GM12878 (cell line): Measurements from ENCODE around the gene CNNM2. TPM values are rescaled to one million over a fixed set of nuclear protein-coding genes. Genes with fewer than 3 reads are reported as not detected.

Experiments
- ATAC-seq: fragments of 200-7000 bp; cut with Tn5 transposase; 3 replicates; pipeline ENCODE4 v1.9.1; 2020; ENCODE audit warnings: mild to moderate bottlenecking, moderate library complexity
- BruUV-seq: library from RNA; stranded (reverse); fragments of 400-500 nt; replicated peaks from 2 replicates; lab custom pipeline; 2021; lab: Mats Ljungman, UMichigan
- CTCF ChIA-PET: fragments of 300-600 bp; sonication (Branson Sonifier 250); formaldehyde crosslinking; extraction: SDS; loops from one replicate; lab custom pipeline; 2021; ENCODE audit warnings: inconsistent platforms; lab: Yijun Ruan, JAX
- POLR2A ChIA-PET: fragments of 350-600 bp; formaldehyde crosslinking; extraction: SDS; loops from one replicate; lab custom pipeline; 2021; ENCODE audit warnings: inconsistent platforms; lab: Charles Lee
- RAD21 ChIA-PET: fragments of 300-600 bp; sonication (Branson Sonifier 250); formaldehyde crosslinking; loops from one replicate; lab custom pipeline; 2023; ENCODE audit warnings: antibody characterized with exemption; ENCODE audit not compliant: unreplicated experiment; lab: Charles Lee
- SMC1A ChIA-PET: fragments of 300-600 bp; sonication (Branson Sonifier 250); formaldehyde crosslinking; loops from one replicate; lab custom pipeline; 2023; ENCODE audit not compliant: unreplicated experiment, uncharacterized antibody; lab: Charles Lee
- DNase-seq: peaks from one replicate; pipeline ENCODE4 v3.0.0-alpha.2; 2011; ENCODE audit warnings: low read depth, low spot score
- FAIRE-seq: peaks from 3 replicates; lab custom pipeline; 2011; peaks lifted over from hg19 to GRCh38; lab: Jason Lieb, UNC
- H2AFZ ChIP-seq: 2 replicates; pipeline ENCODE4 v1.6.0; 2011; ENCODE audit warnings: low read depth, low read length, control low read depth; ENCODE audit not compliant: control insufficient read depth
- H3K27ac ChIP-seq: 2 replicates; pipeline ENCODE4 v1.5.1; 2011; ENCODE audit warnings: control low read depth; ENCODE audit not compliant: control insufficient read depth, insufficient read depth
- H3K27me3 ChIP-seq, 2 experiments: replicated peaks in 1 of 2; 2 replicates each; pipeline versions ENCODE4 v1.6.0 to v1.6.1; 2011; ENCODE audit warnings: low read length in 1 of 2; ENCODE audit not compliant: control insufficient read depth in 2 of 2, insufficient read depth in 2 of 2
- H3K36me3 ChIP-seq, 2 experiments: 2 replicates each; pipeline ENCODE4 v1.5.1; 2011; ENCODE audit warnings: low read length in 1 of 2; ENCODE audit not compliant: control insufficient read depth in 2 of 2, insufficient read depth in 2 of 2
- H3K4me1 ChIP-seq: 2 replicates; pipeline ENCODE4 v1.6.1; 2011; ENCODE audit warnings: mild to moderate bottlenecking, low read length, moderate library complexity, mixed read lengths; ENCODE audit not compliant: control insufficient read depth, insufficient read depth
- H3K4me2 ChIP-seq: 2 replicates; pipeline ENCODE4 v1.6.0; 2011; ENCODE audit warnings: control low read depth; ENCODE audit not compliant: control insufficient read depth, insufficient read depth
- H3K4me3 ChIP-seq: fragments of 200-600 bp; sonication (generic); 2 replicates; pipeline ENCODE4 v1.5.1; 2016
- H3K79me2 ChIP-seq: 2 replicates; pipeline ENCODE4 v1.6.0; 2011; ENCODE audit warnings: low read length; ENCODE audit not compliant: control insufficient read depth, insufficient read depth
- H3K9ac ChIP-seq: 2 replicates; pipeline ENCODE4 v1.8.0; 2011; ENCODE audit warnings: low read length, control low read depth, mixed read lengths; ENCODE audit not compliant: control insufficient read depth, insufficient read depth
- H3K9me3 ChIP-seq: replicated peaks from 3 replicates; pipeline ENCODE4 v1.5.1; 2011; ENCODE audit warnings: mild to moderate bottlenecking, low read length; ENCODE audit not compliant: control insufficient read depth, insufficient read depth
- H4K20me1 ChIP-seq: 2 replicates; pipeline ENCODE4 v1.6.0; 2011; ENCODE audit not compliant: control insufficient read depth, insufficient read depth
- WRNIP1 ChIP-seq: IDR thresholded peaks from 2 replicates; pipeline ENCODE4 v1.6.1; 2011; ENCODE audit warnings: low read depth, low read length, improper control_type of control experiment, borderline replicate concordance
- in situ Hi-C: fragments of 300-500 bp; cut with MboI; formaldehyde crosslinking; loops from 9 replicates; pipeline ENCODE4 v1.14.3; 2018; ENCODE audit warnings: mixed read lengths
- intact Hi-C: fragments of 100-400 bp; cut with micrococcal nuclease; formaldehyde crosslinking; loops from one replicate; pipeline ENCODE4 v1.14.2; 2022; ENCODE audit not compliant: unreplicated experiment
- polyA plus RNA-seq, 11 experiments: library from polyadenylated mRNA; depleted of rRNA in 4 of 11; unstranded in 6 of 11; stranded (reverse) in 5 of 11; fragments of >200 nt; fragmentation: Nextera tagmentation in 4 of 11; fragmentation: Illumina TruSeq in 1 of 11; extraction: Ambion mirVana in 4 of 11; extraction: Trizol in 1 of 11; gene quantifications; 1 replicate in 1 of 11; 2 replicates in 10 of 11; pipeline versions ENCODE4 v1.2.1 to v1.2.3, GENCODE V29; 2011 to 2016; ENCODE audit warnings: inconsistent platforms in 2 of 11, missing spikeins in 2 of 11, low read depth in 1 of 11
- total RNA-seq, 4 experiments: library from RNA; depleted of rRNA in 3 of 4; stranded (reverse); fragments of >200 nt in 3 of 4; fragmentation: Illumina TruSeq in 1 of 4; extraction: Trizol in 1 of 4; gene quantifications; 2 replicates each; pipeline versions ENCODE4 v1.2.1 to v1.2.3, GENCODE V29; 2013 to 2021
- TF ChIP-seq, protein P1 (sequence below): fragments of 450-650 bp; IDR thresholded peaks from 2 replicates; pipeline ENCODE4 v1.6.1; 2017; ENCODE audit warnings: mild to moderate bottlenecking, moderate library complexity

The CNNM2 gene
- total and polyA plus RNA-seq, 10 of the 15 experiments (the other 5 are each of a cell fraction or from before 2014, with no cell fraction given), result 0.18 to 7.3 (median 2.5) TPM

DNA sequence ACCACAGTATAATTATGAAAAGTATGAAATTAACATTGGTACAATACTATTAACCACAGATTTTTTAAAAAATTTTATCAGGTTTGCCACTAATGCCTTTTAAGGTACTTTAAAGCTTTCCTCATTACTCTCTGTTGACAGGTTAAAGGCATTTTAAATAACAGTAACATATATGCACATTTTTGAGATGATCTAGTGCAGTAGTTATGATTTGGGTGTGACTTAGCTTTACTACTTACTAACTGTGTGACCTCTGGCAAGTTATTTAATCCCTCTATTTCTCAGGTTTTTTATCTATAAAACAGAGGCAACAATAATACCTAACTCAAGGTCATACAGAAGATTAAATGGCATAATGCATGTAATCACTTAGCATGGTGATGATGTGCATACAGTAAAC, 180.1 kb downstream of the CNNM2 start:
- no peak overlapping the region for H3K4me3 ChIP-seq
- BruUV-seq, result no TSS peak
- SMC1A ChIA-PET, result interaction anchor here (0.7 to 2.0 kb wide), 7 partner anchors 8 to 202 kb away, joined by 3 to 8 read pairs (median 5); no protein-coding TSS in a partner anchor
- no peak overlapping the region for H3K27ac ChIP-seq
- H3K4me2 ChIP-seq, result no peak overlapping the region
- no peaks in the 10 kb centered on the region for H4K20me1 ChIP-seq
- peaks cover 7 to 32% of the 10 kb centered on the region in 2 experiments for H3K36me3 ChIP-seq
- H3K9me3 ChIP-seq, result no peaks in the 10 kb centered on the region
- H3K4me1 ChIP-seq, result no peaks in the 10 kb centered on the region
- DNase-seq (no peak), FAIRE-seq (no peak), ATAC-seq (no peak)
- H3K9ac ChIP-seq, result no peak overlapping the region
- RAD21 ChIA-PET, result interaction anchor here (1.0 to 1.1 kb wide), 2 partner anchors 12 to 180 kb away, joined by 3 read pairs; partner anchors contain the start of gene CNNM2
- in situ Hi-C loops, result no loop called here
- TF ChIP-seq WRNIP1, result no peak
- TF ChIP-seq, protein P1, sequence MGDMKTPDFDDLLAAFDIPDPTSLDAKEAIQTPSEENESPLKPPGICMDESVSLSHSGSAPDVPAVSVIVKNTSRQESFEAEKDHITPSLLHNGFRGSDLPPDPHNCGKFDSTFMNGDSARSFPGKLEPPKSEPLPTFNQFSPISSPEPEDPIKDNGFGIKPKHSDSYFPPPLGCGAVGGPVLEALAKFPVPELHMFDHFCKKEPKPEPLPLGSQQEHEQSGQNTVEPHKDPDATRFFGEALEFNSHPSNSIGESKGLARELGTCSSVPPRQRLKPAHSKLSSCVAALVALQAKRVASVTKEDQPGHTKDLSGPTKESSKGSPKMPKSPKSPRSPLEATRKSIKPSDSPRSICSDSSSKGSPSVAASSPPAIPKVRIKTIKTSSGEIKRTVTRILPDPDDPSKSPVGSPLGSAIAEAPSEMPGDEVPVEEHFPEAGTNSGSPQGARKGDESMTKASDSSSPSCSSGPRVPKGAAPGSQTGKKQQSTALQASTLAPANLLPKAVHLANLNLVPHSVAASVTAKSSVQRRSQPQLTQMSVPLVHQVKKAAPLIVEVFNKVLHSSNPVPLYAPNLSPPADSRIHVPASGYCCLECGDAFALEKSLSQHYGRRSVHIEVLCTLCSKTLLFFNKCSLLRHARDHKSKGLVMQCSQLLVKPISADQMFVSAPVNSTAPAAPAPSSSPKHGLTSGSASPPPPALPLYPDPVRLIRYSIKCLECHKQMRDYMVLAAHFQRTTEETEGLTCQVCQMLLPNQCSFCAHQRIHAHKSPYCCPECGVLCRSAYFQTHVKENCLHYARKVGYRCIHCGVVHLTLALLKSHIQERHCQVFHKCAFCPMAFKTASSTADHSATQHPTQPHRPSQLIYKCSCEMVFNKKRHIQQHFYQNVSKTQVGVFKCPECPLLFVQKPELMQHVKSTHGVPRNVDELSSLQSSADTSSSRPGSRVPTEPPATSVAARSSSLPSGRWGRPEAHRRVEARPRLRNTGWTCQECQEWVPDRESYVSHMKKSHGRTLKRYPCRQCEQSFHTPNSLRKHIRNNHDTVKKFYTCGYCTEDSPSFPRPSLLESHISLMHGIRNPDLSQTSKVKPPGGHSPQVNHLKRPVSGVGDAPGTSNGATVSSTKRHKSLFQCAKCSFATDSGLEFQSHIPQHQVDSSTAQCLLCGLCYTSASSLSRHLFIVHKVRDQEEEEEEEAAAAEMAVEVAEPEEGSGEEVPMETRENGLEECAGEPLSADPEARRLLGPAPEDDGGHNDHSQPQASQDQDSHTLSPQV, result no peak
- no peaks in the 10 kb centered on the region for H3K27me3 ChIP-seq
- no peaks in the 10 kb centered on the region for H3K79me2 ChIP-seq
- CTCF ChIA-PET, result interaction anchor here (1.1 to 2.0 kb wide), 3 partner anchors 11 to 146 kb away, joined by 4 to 6 read pairs (median 4); no protein-coding TSS in a partner anchor
- POLR2A ChIA-PET, result no interaction called here
- no peak overlapping the region for H2AFZ ChIP-seq
- intact Hi-C loops, result no loop called here
